CD4-positive, alpha-beta memory T cell (primary cell): ENCODE measurements around the gene CDCA8. TPM values are rescaled to one million over a fixed set of nuclear protein-coding genes. Genes with fewer than 3 reads are reported as not detected.

Source experiments
- CTCF ChIA-PET: fragments of 350-600 bp; sonication (Branson Sonifier 250); formaldehyde crosslinking; loops from one replicate; lab custom pipeline; 2021; ENCODE audit warnings: inconsistent platforms; ENCODE audit not compliant: partially characterized antibody; lab: Charles Lee
- POLR2A ChIA-PET: fragments of 350-600 bp; sonication (Branson Sonifier 250); formaldehyde crosslinking; loops from one replicate; lab custom pipeline; 2021; ENCODE audit not compliant: partially characterized antibody; lab: Charles Lee
- DNase-seq, 5 donors: peaks; one replicate each; pipeline versions ENCODE4 v3.0.0 to v3.0.0-alpha.2; 2020 to 2022; ENCODE audit warnings: mixed read lengths in 1 of 5
- H3K27ac ChIP-seq: one replicate; pipeline ENCODE4 v1.7.0; 2013; ENCODE audit warnings: low read depth, low read length
- H3K27me3 ChIP-seq: 2 replicates; pipeline ENCODE4 v1.7.0; 2013; ENCODE audit warnings: mild to moderate bottlenecking, low read length, moderate library complexity; ENCODE audit not compliant: insufficient read depth
- H3K36me3 ChIP-seq: 2 replicates; pipeline ENCODE4 v1.7.0; 2013; ENCODE audit warnings: mild to moderate bottlenecking, low read length, moderate library complexity; ENCODE audit not compliant: insufficient read depth
- H3K4me1 ChIP-seq: 2 replicates; pipeline ENCODE4 v1.7.0; 2013; ENCODE audit warnings: mild to moderate bottlenecking, low read length, moderate library complexity; ENCODE audit not compliant: insufficient read depth
- H3K4me3 ChIP-seq, 2 donors: one replicate each; pipeline ENCODE4 v1.7.0; 2013; ENCODE audit warnings: low read length in 2 of 2, mild to moderate bottlenecking in 1 of 2
- H3K9me3 ChIP-seq, 2 donors: one replicate each; pipeline ENCODE4 v1.7.0; 2013; ENCODE audit warnings: low read length in 2 of 2, control low read depth in 1 of 2; ENCODE audit not compliant: control insufficient read depth in 1 of 2
- H3K27ac Mint-ChIP-seq, 7 donors: one replicate each; pipeline ENCODE4 v1.8.0; 2020 to 2021; ENCODE audit warnings: mixed read lengths in 7 of 7, mild to moderate bottlenecking in 6 of 7, inconsistent platforms in 3 of 7, moderate library complexity in 3 of 7
- H3K27me3 Mint-ChIP-seq, 2 donors: one replicate each; pipeline ENCODE4 v1.8.0; 2020 to 2021; ENCODE audit warnings: mixed read lengths in 2 of 2
- H3K36me3 Mint-ChIP-seq, 2 donors: one replicate each; pipeline ENCODE4 v1.8.0; 2020 to 2021; ENCODE audit warnings: mixed read lengths in 2 of 2, inconsistent platforms in 1 of 2, mild to moderate bottlenecking in 1 of 2
- H3K4me1 Mint-ChIP-seq, 4 donors: one replicate each; pipeline ENCODE4 v1.8.0; 2020 to 2021; ENCODE audit warnings: mixed read lengths in 4 of 4, mild to moderate bottlenecking in 1 of 4
- H3K4me3 Mint-ChIP-seq, 8 donors: one replicate each; pipeline ENCODE4 v1.8.0; 2020 to 2021; ENCODE audit warnings: mixed read lengths in 8 of 8, mild to moderate bottlenecking in 7 of 8, moderate library complexity in 6 of 8, inconsistent platforms in 3 of 8
- H3K9me3 Mint-ChIP-seq, 8 donors: one replicate each; pipeline ENCODE4 v1.8.0; 2020 to 2021; ENCODE audit warnings: mixed read lengths in 8 of 8, mild to moderate bottlenecking in 5 of 8, inconsistent platforms in 3 of 8, moderate library complexity in 1 of 8
- intact Hi-C: fragments of 100-400 bp; cut with micrococcal nuclease; formaldehyde crosslinking; loops from one replicate; pipeline ENCODE4 v1.15.1; 2023
- polyA plus RNA-seq, 2 donors: library from polyadenylated mRNA; unstranded; fragments of 300-500 nt; fragmentation: Illumina TruSeq; gene quantifications; one replicate each; pipeline ENCODE4 v1.2.3, GENCODE V29; 2021
- total RNA-seq, 2 experiments: library from RNA; stranded (reverse); gene quantifications; one replicate each; pipeline ENCODE4 v1.2.3, GENCODE V29; 2021

CDCA8 gene
- total RNA-seq, result 1 to 10 TPM in 1 of 2 experiments, under 1 TPM in 1; 0.61 to 1.3 TPM
- 1 to 10 TPM; 1.2 to 2.7 TPM for polyA plus RNA-seq

DNA sequence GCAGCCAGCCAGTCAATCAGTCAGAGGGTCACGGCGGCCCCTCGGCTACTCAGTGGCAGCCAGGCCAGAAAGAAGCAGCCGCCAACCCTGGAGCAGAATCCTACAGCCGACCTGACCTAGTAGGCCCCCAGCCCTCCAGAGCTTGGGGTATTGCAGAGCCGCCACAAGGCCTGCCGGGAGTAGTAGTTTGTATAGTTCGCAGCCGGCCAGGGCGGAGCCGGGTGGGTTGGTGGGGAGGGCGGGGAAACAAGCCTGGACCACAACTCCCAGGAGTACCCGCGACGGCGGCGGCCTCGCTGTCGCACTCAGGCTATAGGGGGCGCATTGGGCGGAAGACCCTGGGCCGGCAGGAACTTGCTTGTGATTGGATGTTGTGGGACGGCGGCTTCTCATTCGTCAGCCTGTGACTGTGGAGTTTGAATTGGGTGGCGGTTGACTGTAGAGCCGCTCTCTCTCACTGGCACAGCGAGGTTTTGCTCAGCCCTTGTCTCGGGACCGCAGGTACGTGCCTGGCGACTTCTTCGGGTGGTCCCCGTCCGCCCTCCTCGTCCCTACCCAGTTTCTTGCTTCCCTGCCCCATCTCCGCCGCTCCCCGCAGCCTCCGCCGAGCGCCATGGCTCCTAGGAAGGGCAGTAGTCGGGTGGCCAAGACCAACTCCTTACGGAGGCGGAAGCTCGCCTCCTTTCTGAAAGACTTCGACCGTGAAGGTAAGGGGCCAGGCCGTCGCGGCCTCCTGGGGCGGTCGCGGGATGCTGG lies at the start of gene CDCA8:
Gene CDCA8 (plus strand): TSS at position 439 of the 756 bp plus-strand sequence. CDS start 175 bp downstream, at position 614.
- H3K4me1 Mint-ChIP-seq, result peaks cover 21 to 45% (median 35%) of the 10 kb centered on the region in 4 donors
- POLR2A ChIA-PET, result interaction anchor here (0.8 to 4.8 kb wide), 12 partner anchors 9 to 297 kb away, joined by 3 to 31 read pairs (median 3); partner anchors contain the start of genes C1orf122, GNL2, MEAF6 and MTF1
- H3K27ac ChIP-seq, result peak within 1 kb of the TSS; percentile 67

GRCh38 chr1:37647281-37647680 lies 45.0 kb upstream of the CDCA8 start:
- Mint-ChIP-seq H3K9me3 (peaks cover 0 to 13% (median 3%) of the 10 kb centered on the region in 8 donors), H3K4me3 (no peak overlapping the region), H3K27me3 (peaks cover 4 to 11% of the 10 kb centered on the region in 2 donors), H3K36me3 (no peaks in the 10 kb centered on the region), H3K4me1 (peaks cover 0 to 1% (median 0%) of the 10 kb centered on the region in 4 donors), H3K27ac (no peak overlapping the region)
- H3K4me1 ChIP-seq, result no peaks in the 10 kb centered on the region
- CTCF ChIA-PET, result no interaction called here
- DNase-seq, result no peak
- POLR2A ChIA-PET, result no interaction called here
- H3K4me3 ChIP-seq, result no peak overlapping the region
- H3K27me3 ChIP-seq, result no peaks in the 10 kb centered on the region
- H3K9me3 ChIP-seq, result no peaks in the 10 kb centered on the region
- H3K27ac ChIP-seq, result no peak overlapping the region
- intact Hi-C loops, result no loop called here
- no peaks in the 10 kb centered on the region for H3K36me3 ChIP-seq

More for the DNA sequence above, at the start of gene CDCA8:
- DNase-seq, result peak; percentile 98
- CTCF ChIA-PET, result interaction anchor here (0.6 to 5.4 kb wide), 9 partner anchors 11 to 213 kb away, joined by 3 to 34 read pairs (median 6); partner anchors contain the start of genes C1orf122, MEAF6, MTF1 and SNIP1
- Histone ChIP-seq H3K4me1 (peaks cover 32% of the 10 kb centered on the region), H3K36me3 (no peaks in the 10 kb centered on the region), H3K4me3 (peak within 1 kb of the TSS; percentile 85 to 86), H3K9me3 (no peaks in the 10 kb centered on the region), H3K27me3 (no peaks in the 10 kb centered on the region)
- Mint-ChIP-seq H3K9me3 (peaks cover 0 to 4% (median 0%) of the 10 kb centered on the region in 8 donors), H3K4me3 (peak within 1 kb of the TSS; percentile 92 to 97 (median 96)), H3K36me3 (peaks cover 4 to 25% of the 10 kb centered on the region in 2 donors), H3K27me3 (no peaks in the 10 kb centered on the region), H3K27ac (peak within 1 kb of the TSS; percentile 87 to 97 (median 95))
- intact Hi-C loops, result loop anchor here (1.0 to 10.0 kb wide), 10 partner anchors 18 to 1537 kb away; partner anchors contain the start of genes GNL2, MAP7D1, MRPS15 and MTF1

DNA sequence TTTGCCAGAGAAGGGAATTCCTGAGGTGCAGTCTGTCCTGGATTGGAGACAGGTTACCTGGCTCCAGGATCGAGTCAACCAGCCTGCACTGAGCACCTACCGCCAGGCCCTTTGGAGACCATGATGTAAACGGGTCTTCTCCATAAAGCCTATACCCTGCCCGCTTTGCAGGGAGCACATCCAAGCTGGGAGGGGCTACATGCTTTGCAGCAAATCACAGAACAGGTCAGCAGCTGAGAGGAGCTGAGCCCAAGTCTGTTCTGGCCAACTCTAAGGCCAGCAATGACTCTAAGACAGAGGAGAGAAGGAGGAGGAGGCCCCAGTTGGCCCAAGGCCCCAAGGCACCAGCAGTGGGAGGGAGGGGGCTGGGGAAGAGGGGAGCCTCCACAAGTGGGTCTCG lies 42.1 kb upstream of the CDCA8 start:
- Mint-ChIP-seq H3K36me3 (no peaks in the 10 kb centered on the region), H3K4me3 (no peak overlapping the region), H3K9me3 (peaks cover 0 to 1% (median 0%) of the 10 kb centered on the region in 8 donors), H3K27me3 (peaks cover 2 to 9% of the 10 kb centered on the region in 2 donors), H3K27ac (no peak overlapping the region), H3K4me1 (peaks cover 0 to 1% (median 0%) of the 10 kb centered on the region in 4 donors)
- no peak for DNase-seq
- Histone ChIP-seq H3K36me3 (no peaks in the 10 kb centered on the region), H3K4me3 (no peak overlapping the region), H3K4me1 (no peaks in the 10 kb centered on the region), H3K9me3 (no peaks in the 10 kb centered on the region), H3K27ac (no peak overlapping the region), H3K27me3 (no peaks in the 10 kb centered on the region)
- ChIA-PET POLR2A (no interaction called here), CTCF (no interaction called here)
- intact Hi-C loops, result no loop called here

DNA sequence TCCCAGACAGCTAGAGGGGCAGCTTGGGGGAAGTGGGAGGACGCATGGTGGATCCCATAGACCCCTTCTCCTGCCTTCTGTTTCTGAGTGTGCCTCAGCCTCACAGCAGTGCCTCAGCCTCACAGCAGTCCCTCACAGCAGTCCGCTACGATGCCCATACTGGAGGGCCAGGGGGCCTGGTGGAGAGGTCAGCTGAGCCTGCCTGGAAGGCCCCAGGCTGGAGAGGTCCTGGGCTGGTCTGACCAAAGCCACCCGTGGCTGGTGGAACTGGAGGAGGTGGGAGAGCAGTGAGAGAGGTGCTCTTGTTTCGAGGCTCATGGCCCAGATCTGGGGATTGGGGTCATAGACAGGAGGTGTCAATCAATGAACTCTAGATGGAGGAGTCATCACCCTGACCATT lies 41.6 kb upstream of the CDCA8 start:
- ChIA-PET POLR2A (no interaction called here), CTCF (no interaction called here)
- intact Hi-C loops, result no loop called here
- Histone ChIP-seq H3K36me3 (no peaks in the 10 kb centered on the region), H3K9me3 (no peaks in the 10 kb centered on the region), H3K4me1 (no peaks in the 10 kb centered on the region), H3K27me3 (no peaks in the 10 kb centered on the region), H3K27ac (no peak overlapping the region), H3K4me3 (no peak overlapping the region)
- H3K4me3 Mint-ChIP-seq, result no peak overlapping the region
- H3K27ac Mint-ChIP-seq, result peak overlapping the region in 1 of 7 donors; percentile 47
- H3K4me1 Mint-ChIP-seq, result peaks cover 0 to 1% (median 0%) of the 10 kb centered on the region in 4 donors
- H3K36me3 Mint-ChIP-seq, result no peaks in the 10 kb centered on the region
- peaks cover 0 to 1% (median 0%) of the 10 kb centered on the region in 8 donors for H3K9me3 Mint-ChIP-seq
- peaks cover 0 to 6% of the 10 kb centered on the region in 2 donors for H3K27me3 Mint-ChIP-seq
- DNase-seq, result no peak

GRCh38 chr1:37651803-37652202 lies 40.5 kb upstream of the CDCA8 start:
- H3K4me3 ChIP-seq, result no peak overlapping the region
- peaks cover 0 to 1% (median 0%) of the 10 kb centered on the region in 4 donors for H3K4me1 Mint-ChIP-seq
- H3K9me3 Mint-ChIP-seq, result peaks cover 0 to 1% (median 0%) of the 10 kb centered on the region in 8 donors
- H3K27me3 ChIP-seq, result no peaks in the 10 kb centered on the region
- intact Hi-C loops, result no loop called here
- no peak overlapping the region for H3K27ac ChIP-seq
- no peaks in the 10 kb centered on the region for H3K36me3 ChIP-seq
- no peaks in the 10 kb centered on the region for H3K4me1 ChIP-seq
- H3K36me3 Mint-ChIP-seq, result no peaks in the 10 kb centered on the region
- H3K4me3 Mint-ChIP-seq, result no peak overlapping the region
- peaks cover 0 to 3% of the 10 kb centered on the region in 2 donors for H3K27me3 Mint-ChIP-seq
- no peaks in the 10 kb centered on the region for H3K9me3 ChIP-seq
- POLR2A ChIA-PET, result no interaction called here
- CTCF ChIA-PET, result no interaction called here
- no peak for DNase-seq
- peak overlapping the region in 1 of 7 donors; percentile 36 for H3K27ac Mint-ChIP-seq

DNA sequence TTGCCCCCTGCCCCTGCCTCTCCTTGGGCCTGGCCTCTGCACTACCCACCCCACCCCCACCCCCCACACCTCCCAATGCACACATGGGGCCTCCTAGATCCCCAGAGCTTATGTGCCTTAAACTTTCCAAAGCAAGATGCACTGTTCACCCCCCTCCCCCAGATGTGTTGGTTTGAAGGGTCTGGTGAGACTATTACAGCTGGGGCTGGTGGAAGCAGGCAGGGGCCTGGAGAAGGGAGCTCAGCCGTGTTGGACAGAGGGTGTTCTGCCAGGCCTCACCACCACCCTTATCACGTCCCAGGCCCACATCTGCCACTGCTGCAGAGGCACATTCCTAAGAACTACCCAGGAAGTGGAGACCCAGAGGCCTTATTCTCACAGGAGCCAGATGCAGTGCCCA lies 39.3 kb upstream of the CDCA8 start:
- H3K4me3 ChIP-seq, result no peak overlapping the region
- Mint-ChIP-seq H3K27ac (no peak overlapping the region), H3K9me3 (no peaks in the 10 kb centered on the region), H3K4me3 (no peak overlapping the region), H3K4me1 (peaks cover 0 to 1% (median 0%) of the 10 kb centered on the region in 4 donors), H3K36me3 (no peaks in the 10 kb centered on the region), H3K27me3 (peaks cover 0 to 2% of the 10 kb centered on the region in 2 donors)
- POLR2A ChIA-PET, result no interaction called here
- intact Hi-C loops, result no loop called here
- no peaks in the 10 kb centered on the region for H3K36me3 ChIP-seq
- CTCF ChIA-PET, result no interaction called here
- no peak for DNase-seq
- H3K4me1 ChIP-seq, result no peaks in the 10 kb centered on the region
- no peak overlapping the region for H3K27ac ChIP-seq
- H3K27me3 ChIP-seq, result no peaks in the 10 kb centered on the region
- no peaks in the 10 kb centered on the region for H3K9me3 ChIP-seq

DNA sequence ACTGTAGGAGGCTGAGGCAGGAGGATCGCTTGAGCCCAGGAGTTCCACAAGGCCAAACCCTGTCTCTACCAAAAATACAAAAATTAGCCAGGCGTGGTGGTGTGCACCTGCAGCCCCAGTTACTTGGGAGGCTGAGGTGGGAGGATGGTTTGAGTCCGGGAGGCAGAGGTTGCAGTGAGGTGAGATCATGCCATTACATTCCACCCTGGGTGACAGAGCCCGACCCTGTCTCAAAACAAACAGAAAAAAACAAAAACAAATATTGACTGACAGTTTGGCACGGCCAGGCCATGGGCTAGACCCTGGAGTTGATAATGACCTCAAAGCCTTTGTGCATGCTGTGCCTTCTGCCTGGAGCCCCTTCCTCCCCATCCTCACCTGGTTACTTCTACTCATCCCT lies 38.4 kb upstream of the CDCA8 start:
- H3K36me3 Mint-ChIP-seq, result no peaks in the 10 kb centered on the region
- H3K4me3 ChIP-seq, result no peak overlapping the region
- no peak overlapping the region for H3K27ac Mint-ChIP-seq
- CTCF ChIA-PET, result interaction anchor here (1.1 kb wide), 1 partner anchor 11 kb away, joined by 3 read pairs; no protein-coding TSS in a partner anchor
- no peak for DNase-seq
- POLR2A ChIA-PET, result no interaction called here
- H3K4me1 ChIP-seq, result no peaks in the 10 kb centered on the region
- no peak overlapping the region for H3K27ac ChIP-seq
- H3K27me3 Mint-ChIP-seq, result peaks cover 0 to 2% of the 10 kb centered on the region in 2 donors
- no peaks in the 10 kb centered on the region for H3K9me3 Mint-ChIP-seq
- intact Hi-C loops, result no loop called here
- H3K9me3 ChIP-seq, result no peaks in the 10 kb centered on the region
- peaks cover 0 to 1% (median 0%) of the 10 kb centered on the region in 4 donors for H3K4me1 Mint-ChIP-seq
- no peaks in the 10 kb centered on the region for H3K27me3 ChIP-seq
- no peaks in the 10 kb centered on the region for H3K36me3 ChIP-seq
- no peak overlapping the region for H3K4me3 Mint-ChIP-seq
